Measurements from ENCODE around the gene GANC.

- no peak for TF ChIP-seq CTCF (IDR thresholded peaks at IDR 0.05)
- TF ChIP-seq POLR2A (IDR thresholded peaks at IDR 0.05) = no peak
- TF ChIP-seq EP300 (IDR thresholded peaks at IDR 0.05) = no peak
- no peak for TF ChIP-seq POLR2AphosphoS5 (IDR thresholded peaks at IDR 0.05)
Observed at GRCh38 chr15:42240823-42241222, 32.2 kb upstream of the GANC start.

All from upper lobe of left lung (tissue), 4 donors.